HG03354 (cell line): Measurements from ENCODE around the gene PLXNA3.
A peak's percentile ranks its signal among the peaks of the same experiment; 100 is the strongest.

Source experiments
- ATAC-seq: cut with Tn5 transposase; IDR thresholded peaks from one replicate; pipeline ENCODE4 v1.9.1; 2021; ENCODE audit warnings: mild to moderate bottlenecking; ENCODE audit not compliant: unreplicated experiment, poor library complexity, severe bottlenecking

The PLXNA3 gene

DNA sequence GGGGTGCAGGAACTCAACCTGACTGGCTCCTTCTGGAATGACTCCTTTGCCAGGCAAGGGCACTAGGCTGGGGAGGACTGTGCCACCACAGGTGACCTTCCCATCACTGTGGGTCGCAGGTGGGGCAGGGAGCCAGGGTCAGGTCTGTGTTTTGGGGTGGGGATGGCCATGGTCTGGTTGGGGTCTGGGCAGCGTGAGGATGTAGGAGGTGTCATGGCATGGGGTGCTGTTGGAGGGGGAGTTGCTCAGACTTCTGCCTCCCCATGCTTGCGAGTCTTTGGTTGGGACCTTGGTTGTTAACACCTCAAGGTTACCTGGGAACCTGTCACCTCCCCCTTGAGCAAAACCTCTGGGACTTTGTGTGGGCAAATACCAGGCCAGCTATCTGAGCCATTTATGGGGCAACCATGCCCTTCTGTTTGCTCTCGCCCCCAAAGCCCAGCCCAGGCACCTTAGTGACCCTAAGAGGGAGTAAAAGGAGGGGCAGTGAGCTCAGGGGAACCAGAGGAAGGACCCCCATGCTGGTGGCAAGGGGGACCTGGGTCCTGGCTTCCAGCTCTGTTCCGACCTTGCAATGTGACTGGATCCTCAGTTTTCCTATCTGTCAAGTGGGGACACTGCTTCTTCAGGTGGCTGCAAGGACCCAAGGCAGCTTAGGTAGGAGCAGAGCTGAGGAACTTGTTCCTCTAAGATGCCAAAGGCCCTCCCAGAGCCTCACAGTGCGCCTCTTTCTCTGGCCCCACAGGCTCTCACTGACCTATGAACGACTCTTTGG, 23.5 kb upstream of the PLXNA3 start:
- ATAC-seq: no peak

DNA sequence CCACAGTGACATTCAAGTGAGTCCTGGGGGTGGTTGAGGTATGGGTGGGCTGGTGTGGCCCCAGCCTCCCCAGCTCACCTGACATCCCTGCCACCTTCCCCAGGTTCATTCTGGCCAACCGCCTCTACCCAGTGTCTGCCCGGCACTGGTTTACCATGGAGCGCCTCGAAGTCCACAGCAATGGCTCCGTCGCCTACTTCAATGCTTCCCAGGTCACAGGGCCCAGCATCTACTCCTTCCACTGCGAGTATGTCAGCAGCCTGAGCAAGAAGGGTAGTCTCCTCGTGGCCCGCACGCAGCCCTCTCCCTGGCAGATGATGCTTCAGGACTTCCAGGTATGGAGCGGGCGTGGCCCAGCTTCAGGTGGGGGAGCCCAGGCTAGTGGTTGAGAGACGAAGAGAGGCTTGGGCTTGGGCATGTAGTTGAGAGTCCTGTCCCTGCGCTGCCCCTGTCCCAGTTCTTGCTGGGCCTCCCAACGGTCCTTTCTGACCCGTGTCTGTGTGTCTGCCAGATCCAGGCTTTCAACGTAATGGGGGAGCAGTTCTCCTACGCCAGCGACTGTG, 22.8 kb upstream of the PLXNA3 start:
- no peak for ATAC-seq

DNA sequence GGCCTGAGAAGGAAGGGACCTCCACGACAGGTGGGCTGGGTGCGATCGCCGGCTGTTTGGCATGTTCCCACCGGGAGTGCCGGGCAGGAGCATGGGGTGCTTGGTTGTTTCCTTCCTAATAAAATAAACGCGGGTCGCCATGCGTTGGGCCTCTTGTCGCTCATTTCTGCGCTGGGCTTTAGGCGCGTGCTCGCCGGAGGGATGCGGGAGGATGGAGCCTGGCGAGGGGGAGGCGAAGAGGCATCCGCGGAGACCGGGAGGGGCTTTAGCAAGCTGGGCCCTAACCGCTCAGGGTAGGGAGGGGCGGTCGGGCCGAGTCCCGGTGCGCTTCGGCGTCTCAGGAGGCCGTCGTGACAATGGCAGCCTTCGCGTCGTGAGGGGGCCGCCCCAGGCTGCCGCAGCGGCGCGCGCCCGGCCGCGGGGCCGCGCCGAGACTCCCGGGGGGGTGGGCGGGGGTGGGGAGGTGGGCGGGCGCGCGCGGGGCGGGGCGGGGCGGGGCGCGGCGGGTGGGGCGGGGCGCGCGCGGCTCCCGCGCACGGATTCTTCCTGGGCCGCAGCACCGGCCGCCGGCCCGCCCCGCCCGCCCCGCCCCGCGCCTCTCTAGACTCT, 21.6 kb upstream of the PLXNA3 start:
- peak; percentile 46 for ATAC-seq

DNA sequence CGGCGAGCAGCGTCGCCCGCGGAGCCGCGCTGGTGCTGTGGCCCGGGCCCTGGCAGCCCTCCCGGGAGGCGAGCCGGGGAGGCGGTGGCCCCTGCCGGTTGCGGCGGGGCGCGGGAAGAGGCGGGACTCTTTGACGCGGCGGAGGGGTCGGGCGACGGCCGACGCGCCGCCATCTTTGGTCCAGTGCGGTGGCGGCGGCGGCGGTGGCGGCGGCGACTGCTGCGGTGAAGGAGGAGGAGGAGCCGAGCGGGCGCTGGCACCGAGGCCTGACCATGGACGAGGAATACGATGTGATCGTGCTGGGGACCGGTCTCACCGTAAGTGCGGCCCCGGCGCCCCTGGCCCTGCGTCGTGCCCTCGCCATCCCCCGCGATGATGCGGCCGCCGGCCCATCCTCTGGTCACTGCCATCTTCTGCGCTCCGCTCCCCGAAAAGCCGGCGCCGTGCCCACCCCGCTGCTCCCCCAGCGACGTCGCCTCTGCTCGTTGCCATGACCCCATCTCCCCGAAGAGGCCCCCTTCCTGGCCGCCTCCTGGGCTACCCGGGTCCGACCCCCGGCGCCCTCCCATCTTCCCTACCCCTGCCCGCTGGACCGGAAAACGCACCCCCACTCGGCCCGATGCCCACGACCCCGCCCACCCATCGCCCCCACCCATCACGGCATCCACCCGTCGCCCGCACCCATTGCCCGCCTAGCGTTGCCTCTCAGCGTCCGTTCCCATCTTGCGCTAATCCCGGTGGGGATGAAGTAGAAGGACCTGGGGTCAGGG, 20.9 kb upstream of the PLXNA3 start, which contains the start of gene GDI1:
TSS of gene GDI1 (plus strand) at position 172 of the 770 bp plus-strand sequence. CDS start at position 273, 101 bp downstream.
- peak; percentile 47 for ATAC-seq

DNA sequence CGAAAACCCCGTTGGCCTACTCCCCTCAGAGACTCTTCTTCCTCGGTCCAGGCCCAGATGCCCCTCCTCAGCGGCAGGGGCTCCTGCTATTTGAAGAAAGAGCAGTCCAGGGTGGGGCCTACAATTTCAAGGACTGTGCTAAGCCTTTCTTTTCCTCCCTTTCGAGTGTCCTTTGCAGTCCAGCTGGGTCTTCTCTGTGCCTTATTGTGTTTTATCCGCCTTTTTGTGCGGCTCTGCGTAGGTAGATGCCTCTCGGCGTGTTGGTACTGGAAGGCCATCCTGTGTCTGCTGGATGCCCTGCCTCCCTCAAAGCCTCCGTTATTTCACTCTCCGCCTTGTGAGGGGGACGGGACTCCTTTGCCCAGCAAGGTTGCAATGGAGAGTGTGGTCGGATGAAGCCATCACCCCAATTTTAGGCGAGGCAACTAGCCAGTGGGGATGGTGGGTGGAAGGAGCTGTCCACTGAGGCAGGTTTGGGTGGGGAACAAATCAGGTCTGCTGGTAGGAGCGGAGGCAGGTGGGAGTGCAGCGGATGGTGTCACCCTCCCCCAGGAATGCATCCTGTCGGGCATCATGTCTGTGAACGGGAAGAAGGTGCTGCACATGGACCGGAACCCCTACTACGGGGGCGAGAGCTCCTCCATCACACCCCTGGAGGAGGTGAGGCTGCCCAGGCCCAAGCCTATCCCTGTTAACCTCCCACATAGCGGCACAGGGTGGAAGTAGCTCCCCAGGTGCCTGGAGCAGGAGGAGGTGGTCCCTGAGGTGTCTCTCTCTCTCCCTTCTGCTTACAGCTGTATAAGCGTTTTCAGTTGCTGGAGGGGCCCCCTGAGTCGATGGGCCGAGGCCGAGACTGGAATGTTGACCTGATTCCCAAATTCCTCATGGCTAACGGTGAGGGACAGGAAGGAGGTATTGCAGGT, 19.8 kb upstream of the PLXNA3 start:
- no peak for ATAC-seq

DNA sequence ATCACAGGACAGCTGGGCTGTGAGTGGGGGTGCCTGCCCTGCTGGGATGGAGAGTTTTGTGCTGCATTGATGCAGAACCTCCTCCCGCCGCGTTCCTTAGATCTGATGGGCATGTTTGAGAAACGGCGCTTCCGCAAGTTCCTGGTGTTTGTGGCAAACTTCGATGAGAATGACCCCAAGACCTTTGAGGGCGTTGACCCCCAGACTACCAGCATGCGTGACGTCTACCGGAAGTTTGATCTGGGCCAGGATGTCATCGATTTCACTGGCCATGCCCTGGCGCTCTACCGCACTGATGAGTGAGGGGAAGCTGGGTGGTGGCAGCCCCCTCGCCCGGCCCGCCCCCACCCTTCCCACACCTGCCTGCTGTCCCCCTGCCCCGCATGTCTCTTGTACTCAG, 18.2 kb upstream of the PLXNA3 start:
- no peak for ATAC-seq

DNA sequence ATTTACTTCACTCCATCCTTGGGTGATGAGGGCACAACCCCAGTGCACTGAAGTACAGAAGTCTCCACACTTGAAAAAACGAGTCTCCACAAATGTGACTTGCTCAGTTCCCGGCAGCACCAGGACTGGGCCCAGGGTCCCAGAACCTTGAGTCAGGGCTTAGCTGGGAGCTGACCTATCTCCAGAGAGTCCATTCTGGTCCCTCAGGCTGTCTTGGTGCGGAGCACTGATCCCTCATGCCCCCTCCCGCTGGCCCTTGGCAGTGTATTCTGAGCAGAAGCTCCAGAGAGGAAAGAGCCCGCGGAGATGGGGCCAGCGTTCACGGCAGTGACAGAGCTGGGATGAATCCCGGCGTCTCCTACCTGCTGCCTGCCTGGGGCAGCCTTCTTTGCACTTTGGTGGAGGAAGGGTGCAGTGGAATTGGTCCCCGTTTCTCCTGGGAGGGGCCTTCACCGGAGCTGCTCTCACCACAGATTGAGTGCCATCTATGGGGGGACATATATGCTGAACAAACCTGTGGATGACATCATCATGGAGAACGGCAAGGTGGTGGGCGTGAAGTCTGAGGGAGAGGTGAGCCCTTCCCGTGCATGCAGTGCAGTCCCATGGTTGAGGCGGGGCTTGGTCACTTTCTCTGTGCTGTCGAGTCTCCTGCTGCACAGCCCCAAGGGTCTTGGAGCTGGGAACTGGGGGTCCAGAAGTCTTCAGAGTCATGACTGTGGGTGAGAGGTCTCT, 17.3 kb upstream of the PLXNA3 start:
- no peak for ATAC-seq

DNA sequence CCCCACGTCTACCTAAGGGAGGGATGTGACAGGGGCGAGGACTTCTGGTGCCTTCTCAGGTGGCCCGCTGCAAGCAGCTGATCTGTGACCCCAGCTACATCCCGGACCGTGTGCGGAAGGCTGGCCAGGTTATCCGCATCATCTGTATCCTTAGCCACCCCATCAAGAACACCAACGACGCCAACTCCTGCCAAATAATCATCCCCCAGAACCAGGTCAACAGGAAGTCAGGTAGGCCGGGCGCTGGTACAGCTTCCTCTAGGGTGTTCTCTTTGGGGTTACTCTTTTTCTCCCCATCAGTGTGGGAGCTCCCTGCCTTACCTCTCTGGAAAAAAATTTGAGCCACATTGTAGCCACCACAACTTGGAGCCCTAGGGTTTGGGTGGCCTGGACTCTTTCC, 16.5 kb upstream of the PLXNA3 start:
- ATAC-seq: no peak

DNA sequence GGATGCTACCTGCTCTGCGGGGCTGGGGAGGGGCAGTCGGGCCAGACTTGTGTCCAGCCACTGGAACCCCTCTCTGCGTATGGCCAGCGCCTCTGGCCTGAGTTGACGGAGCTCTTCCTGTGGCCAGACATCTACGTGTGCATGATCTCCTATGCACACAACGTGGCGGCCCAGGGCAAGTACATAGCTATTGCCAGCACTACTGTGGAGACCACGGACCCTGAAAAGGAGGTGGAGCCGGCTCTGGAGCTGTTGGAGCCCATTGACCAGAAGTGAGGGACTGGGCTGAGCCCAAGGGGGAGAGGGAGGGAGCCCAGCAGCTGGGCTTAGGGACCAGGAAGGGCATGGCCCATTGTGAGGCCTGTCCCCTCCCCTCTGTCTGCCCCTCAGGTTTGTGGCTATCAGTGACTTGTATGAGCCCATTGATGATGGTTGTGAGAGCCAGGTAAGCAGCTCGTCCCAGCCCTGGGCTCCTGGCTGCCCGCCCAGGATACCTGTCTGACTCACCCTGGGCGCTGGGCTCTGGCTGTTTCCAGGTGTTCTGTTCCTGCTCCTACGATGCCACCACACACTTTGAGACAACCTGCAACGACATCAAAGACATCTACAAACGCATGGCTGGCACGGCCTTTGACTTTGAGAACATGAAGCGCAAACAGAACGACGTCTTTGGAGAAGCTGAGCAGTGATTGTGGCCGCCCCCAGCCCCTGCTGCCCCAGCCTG, 15.9 kb upstream of the PLXNA3 start:
- ATAC-seq: no peak

DNA sequence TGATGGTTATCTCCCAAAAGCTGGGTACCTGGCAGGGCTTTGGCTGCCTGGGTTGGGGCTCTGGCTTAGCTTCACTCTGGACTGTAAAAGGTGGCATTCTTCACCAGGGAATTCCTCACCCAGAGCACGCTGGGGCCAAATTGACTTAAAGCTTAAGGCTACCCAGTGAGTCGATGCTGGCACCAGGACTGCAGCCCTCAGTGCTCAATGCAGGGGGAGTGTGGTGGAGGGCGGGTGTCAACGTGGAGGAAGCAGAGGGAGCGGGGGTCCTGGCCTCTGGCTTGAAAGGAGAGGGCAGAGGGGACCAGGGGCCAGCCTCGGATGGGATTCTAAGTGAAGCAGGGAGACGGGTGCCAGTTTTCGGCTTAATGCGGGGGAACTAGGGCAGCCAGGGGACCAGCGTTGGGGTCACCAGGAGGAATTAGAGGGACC, 14.6 kb upstream of the PLXNA3 start:
- peak; percentile 5 for ATAC-seq

DNA sequence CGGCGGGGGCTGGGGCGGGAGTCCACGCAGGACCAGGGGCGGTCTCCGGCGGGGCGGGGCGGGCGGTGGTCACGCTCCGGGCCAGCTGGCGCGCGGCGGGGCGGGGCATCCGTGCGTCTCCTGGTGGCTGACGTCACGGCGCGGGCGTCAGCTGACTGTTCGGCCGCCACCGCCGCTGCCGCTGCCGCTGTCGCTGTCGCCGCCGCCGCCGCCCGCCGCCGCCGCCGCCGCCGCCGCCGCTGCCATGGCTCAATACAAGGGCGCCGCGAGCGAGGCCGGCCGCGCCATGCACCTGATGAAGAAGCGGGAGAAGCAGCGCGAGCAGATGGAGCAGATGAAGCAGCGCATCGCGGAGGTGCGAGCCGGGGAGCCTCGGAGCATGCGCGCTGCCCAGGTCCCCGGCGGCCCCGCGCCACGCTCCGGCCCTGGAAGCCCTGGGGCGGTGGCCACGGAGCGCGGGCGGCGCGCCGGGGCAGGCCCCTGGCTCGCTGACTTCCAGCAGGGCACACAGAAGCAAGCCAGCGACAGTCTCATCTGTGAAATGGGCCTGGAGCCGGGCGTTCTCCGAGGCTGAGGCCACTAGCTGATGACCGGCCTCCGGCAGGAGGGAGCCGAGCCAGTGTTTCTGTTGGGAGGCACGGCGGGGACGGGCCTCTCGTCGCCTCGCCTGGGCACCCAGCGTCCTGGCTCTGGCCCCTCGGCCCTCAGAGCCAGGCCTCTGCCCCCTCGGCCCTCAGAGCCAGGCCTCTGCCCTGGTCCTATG, 13.9 kb upstream of the PLXNA3 start, which contains the start of gene FAM50A:
TSS of gene FAM50A (plus strand) at position 150 of the 763 bp plus-strand sequence. CDS start at position 245, 95 bp downstream.
- ATAC-seq: peak; percentile 74

DNA sequence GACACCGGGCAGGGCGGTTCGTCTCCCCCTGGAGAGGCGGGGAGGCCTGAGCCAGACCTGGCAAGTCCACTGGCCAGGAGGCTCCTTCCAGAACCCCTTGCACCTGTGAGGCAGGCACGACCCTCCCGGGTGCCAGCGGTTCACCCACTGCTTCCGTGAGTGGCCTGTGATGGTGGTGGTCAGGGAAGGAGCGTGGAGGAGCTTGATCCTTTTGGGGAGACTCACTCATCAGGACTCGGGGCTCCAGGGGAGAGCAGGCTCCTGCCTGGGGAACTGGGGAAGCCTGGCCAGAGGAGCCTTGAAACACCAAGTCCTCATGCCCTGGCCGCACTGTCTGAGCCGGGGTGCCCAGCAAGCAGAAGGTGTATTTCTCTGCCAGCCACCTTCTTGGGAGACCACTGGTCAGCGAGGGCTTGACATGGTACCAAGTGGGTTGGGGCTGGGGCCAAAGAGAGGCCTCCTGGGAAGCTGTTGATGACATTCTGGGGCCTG, 13.3 kb upstream of the PLXNA3 start:
- no peak for ATAC-seq

DNA sequence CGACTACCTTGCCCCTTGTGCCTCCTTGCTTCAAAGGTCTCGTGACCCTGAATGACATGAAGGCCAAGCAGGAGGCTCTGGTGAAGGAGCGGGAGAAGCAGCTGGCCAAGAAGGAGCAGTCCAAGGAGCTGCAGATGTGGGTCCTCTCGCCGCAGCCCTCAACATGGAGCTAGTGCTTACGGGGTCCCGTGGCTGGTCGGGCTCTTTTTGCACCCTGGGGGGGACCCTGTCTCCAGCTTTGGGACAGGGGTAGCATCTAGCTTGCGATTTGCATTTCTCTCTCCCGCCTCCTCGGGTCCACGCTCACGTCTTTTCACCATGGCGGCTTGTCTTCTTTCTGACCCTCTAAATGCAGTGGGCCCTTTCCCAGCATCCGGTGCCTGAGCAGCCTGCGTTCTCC, 12.3 kb upstream of the PLXNA3 start:
- no peak for ATAC-seq

DNA sequence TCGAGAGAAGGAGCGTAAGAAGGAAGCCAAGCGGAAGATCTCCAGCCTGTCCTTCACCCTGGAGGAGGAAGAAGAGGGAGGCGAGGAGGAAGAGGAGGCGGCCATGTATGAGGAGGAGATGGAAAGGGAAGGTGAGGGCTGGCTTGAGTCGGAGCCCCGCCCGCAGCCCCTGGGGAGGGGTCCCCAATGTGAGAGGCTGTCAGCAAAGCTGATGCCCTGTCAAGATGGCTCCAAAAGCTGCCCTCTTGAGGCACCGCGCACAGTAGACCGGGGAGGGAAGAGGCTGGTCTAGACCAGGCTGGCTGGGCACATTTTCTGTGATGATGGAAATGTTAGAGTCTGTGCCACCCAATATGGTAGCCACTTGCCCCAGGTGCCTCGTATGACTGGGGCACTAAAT, 11.7 kb upstream of the PLXNA3 start:
- ATAC-seq: no peak

DNA sequence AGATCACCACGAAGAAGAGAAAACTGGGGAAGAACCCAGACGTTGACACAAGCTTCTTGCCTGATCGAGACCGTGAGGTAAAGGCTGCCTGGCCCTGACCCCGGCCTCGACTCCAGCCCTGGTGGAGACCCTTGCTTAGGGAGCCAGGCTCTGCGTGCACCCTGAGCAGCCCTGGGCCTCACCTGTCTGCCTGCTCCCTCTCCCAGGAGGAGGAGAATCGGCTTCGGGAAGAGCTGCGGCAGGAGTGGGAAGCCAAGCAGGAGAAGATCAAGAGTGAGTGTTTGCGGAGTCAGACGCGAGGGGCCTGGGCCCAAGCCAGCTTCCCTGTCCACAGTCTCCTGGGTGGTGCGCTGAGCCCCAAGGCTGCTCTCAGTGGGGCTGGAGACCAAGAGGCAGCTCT, 9.6 kb upstream of the PLXNA3 start:
- ATAC-seq: no peak

DNA sequence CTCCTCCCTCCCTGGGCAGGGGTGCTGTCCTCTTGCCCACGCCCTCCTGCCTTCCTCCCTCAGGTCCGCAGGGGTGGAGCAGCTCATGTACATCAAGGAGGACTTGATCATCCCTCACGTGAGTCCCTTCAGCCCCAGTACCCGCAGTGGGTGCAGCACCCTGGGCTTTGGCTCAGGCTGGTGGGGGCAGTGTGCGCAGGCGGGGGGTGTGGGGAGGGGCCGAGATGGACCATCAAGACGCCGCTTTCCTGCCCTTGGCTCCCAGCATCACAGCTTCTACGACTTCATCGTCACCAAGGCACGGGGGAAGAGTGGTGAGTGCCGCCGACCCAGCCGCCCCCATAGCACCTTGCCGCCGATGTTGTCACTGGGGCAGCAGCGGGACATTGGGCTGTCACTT, 8.5 kb upstream of the PLXNA3 start:
- ATAC-seq: no peak

DNA sequence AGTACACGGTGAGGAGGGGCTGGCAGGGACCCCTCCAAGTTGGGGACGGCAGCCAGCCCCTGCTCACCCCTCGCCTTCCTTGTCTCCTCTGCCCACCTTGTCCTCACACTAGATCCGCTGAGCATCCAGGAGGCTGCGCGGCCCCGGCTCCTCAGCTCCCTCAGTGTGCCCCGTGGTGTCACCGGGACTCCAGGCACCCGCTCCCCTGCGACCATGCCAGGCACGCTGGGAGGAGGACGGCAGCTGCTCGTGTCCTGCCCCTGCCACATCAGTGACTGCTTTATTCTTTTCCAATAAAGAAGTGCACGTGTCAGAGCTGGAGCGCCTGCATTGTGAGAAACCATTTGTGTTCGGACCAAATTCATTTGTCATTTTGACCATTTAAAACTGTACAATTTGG, 7.8 kb upstream of the PLXNA3 start:
- ATAC-seq: no peak
